ENCODE measurements around the gene CACNA1A.

Gene CACNA1A

DNA sequence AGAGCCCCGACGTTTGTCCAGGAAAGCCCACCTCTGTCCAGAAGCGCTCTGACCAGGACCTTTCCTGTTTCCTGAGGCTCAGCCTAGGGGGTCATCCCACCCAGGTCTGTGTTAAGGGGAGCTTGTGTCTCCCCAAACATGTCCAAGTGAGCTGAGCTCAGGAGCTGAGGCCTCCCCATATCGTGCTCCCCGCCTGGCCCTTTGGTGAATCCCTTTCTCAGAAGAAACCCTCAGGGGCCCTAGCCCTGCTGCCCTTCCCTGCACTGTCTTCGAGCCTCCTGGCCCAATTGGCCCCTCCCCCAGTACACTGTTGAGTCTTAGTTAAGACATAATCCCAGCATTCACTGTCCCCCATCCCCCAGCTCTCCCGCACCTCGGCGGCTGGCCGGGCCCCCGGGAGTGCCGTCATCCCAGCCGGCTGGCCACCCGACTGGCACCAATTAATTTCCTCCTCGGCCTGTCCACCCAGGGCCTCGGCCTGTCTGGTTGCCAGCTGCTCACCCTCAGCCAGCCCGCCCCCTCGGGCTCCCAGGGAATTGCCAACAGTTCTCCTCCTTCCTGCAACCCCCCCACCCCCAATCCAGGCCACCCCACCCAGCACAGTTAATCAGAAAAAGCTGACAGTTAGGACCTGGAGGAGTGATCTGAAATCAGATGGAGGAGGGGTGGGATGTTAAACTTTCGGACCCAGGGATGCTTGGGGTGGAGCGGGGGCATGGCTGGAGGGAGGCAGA, 342.5 kb downstream of the CACNA1A start:
- DNase-seq (ENCODE audit: low read depth) = peak; percentile 53

GRCh38 chr19:13162724-13163608, 343.3 kb downstream of the CACNA1A start:
- peak; percentile 89 for DNase-seq (ENCODE audit: low read depth)

GRCh38 chr19:13160557-13160956, 345.7 kb downstream of the CACNA1A start:
- no peak for DNase-seq (ENCODE audit: low read depth)

DNA sequence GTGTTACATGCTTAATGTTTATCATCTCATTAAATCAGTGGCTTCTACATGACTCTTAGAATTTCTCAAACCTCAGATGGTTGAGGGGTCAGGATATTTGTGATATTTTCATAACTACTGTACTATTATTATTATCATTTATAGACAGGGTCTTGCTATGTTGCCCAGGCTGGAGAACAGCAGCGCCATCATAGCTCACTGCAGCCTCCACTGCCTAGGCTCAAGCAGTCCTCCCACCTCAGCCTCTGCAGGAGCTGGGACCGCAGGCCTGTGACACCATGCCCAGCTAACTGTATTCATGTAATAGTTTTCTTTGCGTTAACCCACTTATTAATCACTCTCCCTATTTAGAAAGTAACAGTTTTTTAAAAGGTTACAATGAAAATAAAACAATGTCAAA, 346.6 kb downstream of the CACNA1A start:
- no peak for DNase-seq (ENCODE audit: low read depth)
